GM13977 (cell line): ENCODE results near the gene ILRUN.
"Not testable (repeated sequence)": the region's sequence is repeated elsewhere in the genome, so short reads cannot be mapped to it uniquely, and the experiment has no call there.

Source experiments
- DNase-seq: peaks from one replicate; pipeline ENCODE4 v3.0.0; 2012; ENCODE audit warnings: low spot score
- CTCF ChIP-seq: IDR thresholded peaks from 2 replicates; pipeline ENCODE4 v1.5.1; 2012; ENCODE audit warnings: mild to moderate bottlenecking, control low read depth; ENCODE audit not compliant: insufficient read depth; ENCODE audit errors: extremely low read depth, missing control alignments
- in situ Hi-C: fragments of 300-500 bp; cut with MboI; formaldehyde crosslinking; loops from one replicate; pipeline ENCODE4 v1.12.0; 2022; ENCODE audit warnings: low sequenced_read_pairs, low pct_unique_long_range_greater_than_20kb, mixed read lengths, inconsistent platforms; ENCODE audit not compliant: unreplicated experiment

The ILRUN gene

GRCh38 chr6:34718976-34719375 lies 22.4 kb upstream of the ILRUN start:
- in situ Hi-C loops, result no loop called here
- DNase-seq, result no peak
- TF ChIP-seq CTCF, result no peak

GRCh38 chr6:34717466-34717865 lies 20.9 kb upstream of the ILRUN start:
- no peak for DNase-seq
- in situ Hi-C loops, result no loop called here
- no peak for TF ChIP-seq CTCF

GRCh38 chr6:34714663-34715062 lies 18.1 kb upstream of the ILRUN start:
- in situ Hi-C loops, result no loop called here

GRCh38 chr6:34712881-34713280 lies 16.3 kb upstream of the ILRUN start:
- in situ Hi-C loops, DNase-seq: not testable (repeated sequence)

More at GRCh38 chr6:34714663-34715062, 18.1 kb upstream of the ILRUN start:
- TF ChIP-seq CTCF, result no peak
- DNase-seq, result no peak

DNA sequence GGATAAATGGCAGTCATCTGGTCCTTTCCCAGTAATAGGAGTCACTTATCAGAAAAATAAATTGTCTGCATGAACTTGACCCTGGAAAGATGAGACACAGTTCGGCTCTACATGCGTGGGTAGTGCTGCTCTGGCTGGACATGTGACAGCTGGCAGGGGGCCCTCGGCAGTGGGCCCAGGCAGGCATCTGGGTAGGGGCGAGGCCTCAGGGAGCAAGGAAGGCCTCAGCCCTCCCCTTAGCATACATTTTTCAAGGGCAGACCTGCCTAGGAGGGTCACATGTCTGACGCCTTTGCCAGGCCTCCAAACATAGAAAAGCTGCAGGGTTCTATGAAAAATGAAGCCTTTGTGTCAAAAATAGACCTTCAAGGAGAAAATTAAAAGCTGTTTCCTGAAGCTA lies 12.8 kb upstream of the ILRUN start:
- no peak for DNase-seq
- in situ Hi-C loops, result no loop called here
- no peak for TF ChIP-seq CTCF

- DNase-seq, result no peak
- in situ Hi-C loops, result no loop called here
- TF ChIP-seq CTCF, result no peak
Observed at GRCh38 chr6:34705241-34705640, 8.7 kb upstream of the ILRUN start.

GRCh38 chr6:34701199-34701598 lies 4.6 kb upstream of the ILRUN start:
- in situ Hi-C loops, result no loop called here
- DNase-seq, result no peak
- TF ChIP-seq CTCF, result no peak
